ENCODE measurements around the gene BRK1. TPM values are rescaled to one million over a fixed set of nuclear protein-coding genes. Genes with fewer than 3 reads are reported as not detected.

Gene BRK1
- total and polyA plus RNA-seq, 9 of the 15 experiments (the other 6 are each of a cell fraction or from before 2014, with no cell fraction given) = 105 to 634 (median 250) TPM

GRCh38 chr3:10145685-10146084, 30.2 kb downstream of the BRK1 start:
- Histone ChIP-seq H3K9me1 (ENCODE audit: control insufficient read depth, insufficient read depth, low read length) (no peaks in the 10 kb centered on the region), H3K36me3 (ENCODE audit: control insufficient read depth, insufficient read depth, low read length) (peaks cover 64% of the 10 kb centered on the region), H4K20me1 (replicated peaks; ENCODE audit: control insufficient read depth, insufficient read depth, low read length) (peaks cover 8% of the 10 kb centered on the region; the same call in 1 of the 2 replicates), H3K9me3 (replicated peaks; ENCODE audit: control insufficient read depth, insufficient read depth, low read depth, low read length) (no peaks in the 10 kb centered on the region), H3K4me1 (replicated peaks in 1 of 2; ENCODE audit: control insufficient read depth in 2 of 2, insufficient read depth in 2 of 2, low read length in 2 of 2) (peaks cover 15 to 27% of the 10 kb centered on the region in 2 experiments; a peak in 4 of 5 replicates), H3K27ac (ENCODE audit: extremely low read depth, low read depth, low read length) (no peak overlapping the region), H3K79me2 (ENCODE audit: control insufficient read depth, insufficient read depth, low read length) (peaks cover 60% of the 10 kb centered on the region), H3K4me2 (ENCODE audit: insufficient read depth, low read length) (no peak overlapping the region), H2AFZ (ENCODE audit: low read depth, low read length) (no peak overlapping the region), H3K4me3 (no peak overlapping the region), H3K27me3 (ENCODE audit: control insufficient read depth in 2 of 2, insufficient read depth in 2 of 2, low read length in 2 of 2) (no peaks in the 10 kb centered on the region), H3K9ac (ENCODE audit: insufficient read depth in 1 of 2, low read depth in 2 of 2, low read length in 2 of 2) (no peak overlapping the region)
- 58% methylated on average over 4 of the region's 4 CpGs for WGBS (ENCODE audit: insufficient coverage, low coverage, missing lambda C conversion rate)
- POLR2A ChIA-PET = interaction anchor here (0.5 kb wide), 1 partner anchor 9 kb away, joined by 4 read pairs; no protein-coding TSS in a partner anchor
- CTCF ChIA-PET (ENCODE audit: low intra/inter-chr PET ratio) = no interaction called here
- TF ChIP-seq RCOR1 (IDR thresholded peaks at IDR 0.05; ENCODE audit: borderline replicate concordance in 1 of 2, low read depth in 2 of 2, low read length in 2 of 2) (peak; percentile 94 to 96), PHB (CRISPR knock-in tag; IDR thresholded peaks at IDR 0.05) (no peak), HMGN3 (IDR thresholded peaks at IDR 0.05; ENCODE audit: borderline replicate concordance, extremely low read depth, insufficient read length, low read depth, low read length) (no peak), CBFB (CRISPR knock-in tag; IDR thresholded peaks at IDR 0.05) (no peak), ZNF655 (CRISPR knock-in tag; IDR thresholded peaks at IDR 0.05) (no peak), CHD4 (IDR thresholded peaks at IDR 0.05; ENCODE audit: insufficient read depth, insufficient replicate concordance, low read depth, low read length, poor library complexity, severe bottlenecking) (no peak), THRAP3 (IDR thresholded peaks at IDR 0.05; ENCODE audit: borderline replicate concordance) (no peak), SPI1 (IDR thresholded peaks at IDR 0.05; ENCODE audit: borderline replicate concordance, low read depth, low read length) (peak; percentile 90), KDM1A (IDR thresholded peaks at IDR 0.05) (peak; percentile 98), ZBED1 (IDR thresholded peaks at IDR 0.05) (no peak), HDAC1 (IDR thresholded peaks at IDR 0.05) (peak; percentile 50 to 92; a peak in 2 of 4 replicates), HDAC2 (IDR thresholded peaks at IDR 0.05) (peak; percentile 90)
- no peak for FAIRE-seq
- ATAC-seq = no peak
- intact Hi-C loops (cut with micrococcal nuclease) = no loop called here
- no peak for DNase-seq (ENCODE audit: extremely low read depth in 1 of 4, low spot score in 3 of 4)
- BruUV-seq (replicated peaks) = no TSS peak
- in situ Hi-C loops (cut with MboI) = no loop called here

Data from K562 (cell line).